B cell (primary cell): Measurements from ENCODE around the gene HOXD9. TPM values are rescaled to one million over a fixed set of nuclear protein-coding genes. Genes with fewer than 3 reads are reported as not detected.

ENCODE experiments used
- ATAC-seq: fragments of 200-7000 bp; cut with Tn5 transposase; one replicate; pipeline ENCODE4 v1.10.0; 2021; ENCODE audit warnings: low read depth, mild to moderate bottlenecking, moderate number of reproducible peaks, moderate library complexity
- CTCF ChIA-PET: fragments of 350-600 bp; sonication (Branson Sonifier 250); formaldehyde crosslinking; loops from one replicate; lab custom pipeline; 2021; ENCODE audit warnings: antibody characterized with exemption, inconsistent platforms; lab: Charles Lee
- POLR2A ChIA-PET: fragments of 350-600 bp; sonication (Branson Sonifier 250); formaldehyde crosslinking; loops from one replicate; lab custom pipeline; 2021; ENCODE audit warnings: antibody characterized with exemption; lab: Charles Lee
- DNase-seq: peaks from one replicate; pipeline ENCODE4 v3.0.0; 2013
- H2AFZ ChIP-seq: 2 replicates; pipeline ENCODE4 v1.6.1; 2012; ENCODE audit warnings: mild to moderate bottlenecking, low read depth, low read length; ENCODE audit not compliant: insufficient read depth, poor library complexity, severe bottlenecking
- H3K27ac ChIP-seq, 2 donors: 1 replicate in 1 of 2; 2 replicates in 1 of 2; pipeline ENCODE4 v1.5.1; 2012 to 2013; ENCODE audit warnings: low read length in 2 of 2, mild to moderate bottlenecking in 2 of 2, moderate library complexity in 1 of 2
- H3K27me3 ChIP-seq, 4 experiments: fragments of 200-600 bp in 1 of 4; sonication (generic) in 1 of 4; replicated peaks in 1 of 4; 1 replicate in 2 of 4; 2 replicates in 2 of 4; pipeline versions ENCODE4 v1.6.1 to v1.7.0; 2013 to 2016; ENCODE audit warnings: low read length in 3 of 4, mild to moderate bottlenecking in 2 of 4, mixed read lengths in 1 of 4, moderate library complexity in 1 of 4; ENCODE audit not compliant: insufficient read depth in 4 of 4, control insufficient read depth in 3 of 4; ENCODE audit errors: control extremely low read depth in 1 of 4
- H3K36me3 ChIP-seq, 2 experiments: replicated peaks in 1 of 2; 1 replicate in 1 of 2; 2 replicates in 1 of 2; pipeline versions ENCODE4 v1.6.1 to v1.7.1; 2013; ENCODE audit warnings: low read length in 1 of 2; ENCODE audit not compliant: insufficient read depth in 2 of 2, control insufficient read depth in 1 of 2; ENCODE audit errors: control extremely low read depth in 1 of 2, extremely low read depth in 1 of 2
- H3K4me1 ChIP-seq, 2 donors: fragments of 200-600 bp in 1 of 2; sonication (generic) in 1 of 2; 1 replicate in 1 of 2; 2 replicates in 1 of 2; pipeline versions ENCODE4 v1.5.1 to v1.6.1; 2013 to 2017; ENCODE audit warnings: low read length in 2 of 2; ENCODE audit not compliant: control insufficient read depth in 2 of 2, insufficient read depth in 2 of 2
- H3K4me2 ChIP-seq: replicated peaks from 2 replicates; pipeline ENCODE3; 2012; ENCODE audit warnings: mild to moderate bottlenecking, low read depth, low read length; ENCODE audit not compliant: poor library complexity, severe bottlenecking
- H3K4me3 ChIP-seq, 5 experiments: fragments of 200-600 bp in 1 of 5; sonication (generic) in 1 of 5; 1 replicate in 3 of 5; 2 replicates in 2 of 5; pipeline versions ENCODE4 v1.5.1 to v1.7.0; 2011 to 2016; ENCODE audit warnings: low read length in 4 of 5, mild to moderate bottlenecking in 4 of 5, low read depth in 2 of 5, control low read depth in 1 of 5, moderate library complexity in 1 of 5; ENCODE audit not compliant: insufficient read depth in 1 of 5; ENCODE audit errors: control extremely low read depth in 1 of 5, extremely low read depth in 1 of 5
- H3K79me2 ChIP-seq: fragments of 200-600 bp; sonication (generic); one replicate; pipeline ENCODE4 v1.6.0; 2016; ENCODE audit warnings: low read length; ENCODE audit not compliant: control insufficient read depth, insufficient read depth
- H3K9ac ChIP-seq: fragments of 200-600 bp; sonication (generic); 2 replicates; pipeline ENCODE4 v1.6.1; 2017; ENCODE audit warnings: mild to moderate bottlenecking, low read length, moderate library complexity
- H3K9me3 ChIP-seq, 3 donors: one replicate each; pipeline versions ENCODE4 v1.6.1 to v1.7.1; 2013; ENCODE audit warnings: low read length in 2 of 3; ENCODE audit not compliant: control insufficient read depth in 2 of 3, insufficient read depth in 1 of 3; ENCODE audit errors: control extremely low read depth in 1 of 3
- H4K20me1 ChIP-seq: 2 replicates; pipeline ENCODE4 v1.6.0; 2012; ENCODE audit warnings: mild to moderate bottlenecking, low read length; ENCODE audit not compliant: insufficient read depth, control insufficient read depth, poor library complexity, severe bottlenecking
- H3K27ac Mint-ChIP-seq: one replicate; pipeline ENCODE4 v1.8.0; 2021; ENCODE audit warnings: mixed read lengths
- H3K27me3 Mint-ChIP-seq: one replicate; pipeline ENCODE4 v1.8.0; 2021; ENCODE audit warnings: mixed read lengths
- H3K4me1 Mint-ChIP-seq: one replicate; pipeline ENCODE4 v1.8.0; 2021; ENCODE audit warnings: mixed read lengths
- H3K4me3 Mint-ChIP-seq: one replicate; pipeline ENCODE4 v1.8.0; 2021; ENCODE audit warnings: mixed read lengths
- H3K9me3 Mint-ChIP-seq: one replicate; pipeline ENCODE4 v1.8.0; 2022; ENCODE audit warnings: mixed read lengths; ENCODE audit not compliant: insufficient read depth
- CTCF ChIP-seq: fragments of 200-600 bp; IDR thresholded peaks from one replicate; pipeline ENCODE4 v1.8.0; 2022; ENCODE audit warnings: antibody characterized with exemption, mild to moderate bottlenecking
- EZH2 ChIP-seq: IDR thresholded peaks from 2 replicates; pipeline ENCODE4 v1.6.1; 2012; ENCODE audit warnings: borderline replicate concordance, low read depth, mild to moderate bottlenecking, moderate library complexity, low read length; ENCODE audit not compliant: insufficient read depth, poor library complexity, severe bottlenecking
- WGBS: methylation state at CpG from one replicate; pipeline ENCODE4 v1.1.5; 2013; ENCODE audit warnings: missing lambda C conversion rate; ENCODE audit not compliant: insufficient coverage; 5-methylcytosine and 5-hydroxymethylcytosine counted together
- intact Hi-C: fragments of 100-400 bp; cut with micrococcal nuclease; formaldehyde crosslinking; loops from one replicate; pipeline ENCODE4 v1.10.0; 2022
- polyA plus RNA-seq: library from polyadenylated mRNA; depleted of rRNA; stranded (reverse); fragments of >200 nt; gene quantifications from 2 replicates; pipeline ENCODE4 v1.2.3, GENCODE V29; 2012
- total RNA-seq, 2 donors: library from RNA; stranded (reverse); fragments of 120-200 nt in 1 of 2; gene quantifications; 1 replicate in 1 of 2; 2 replicates in 1 of 2; pipeline versions ENCODE4 v1.2.3 to v1.2.4, GENCODE V29; 2013 to 2022

Gene HOXD9
- total and polyA plus RNA-seq, 2 donors (not counting 1 experiment from before 2014, with no cell fraction given): not detected

- Mint-ChIP-seq H3K4me3 (no peak overlapping the region), H3K27ac (peak overlapping the region; percentile 29)
- POLR2A ChIA-PET: no interaction called here
Measured at GRCh38 chr2:176085861-176086771, 36.4 kb upstream of the HOXD9 start.

More at GRCh38 chr2:176085861-176086771, 36.4 kb upstream of the HOXD9 start:
- Mint-ChIP-seq H3K4me1 (peaks cover 4% of the 10 kb centered on the region), H3K9me3 (peaks cover 3% of the 10 kb centered on the region), H3K27me3 (peaks cover 82% of the 10 kb centered on the region)
- CTCF ChIA-PET: interaction anchor here (0.8 to 1.4 kb wide), 2 partner anchors 11 to 857 kb away, joined by 3 to 5 read pairs; no protein-coding TSS in a partner anchor
- H3K4me3 ChIP-seq: no peak overlapping the region
- no peak overlapping the region for H3K4me2 ChIP-seq
- DNase-seq: no peak
- H3K9me3 ChIP-seq: peaks cover 1 to 75% (median 33%) of the 10 kb centered on the region in 3 donors
- peaks cover 10 to 14% of the 10 kb centered on the region in 2 donors for H3K4me1 ChIP-seq
- intact Hi-C loops: no loop called here
- no peaks in the 10 kb centered on the region for H3K36me3 ChIP-seq
- 7% methylated on average over 42 of the region's 46 CpGs for WGBS
- TF ChIP-seq CTCF (no peak), EZH2 (no peak)
- H2AFZ ChIP-seq: no peak overlapping the region
- H3K27ac ChIP-seq: no peak overlapping the region
- H3K27me3 ChIP-seq: peaks cover 0 to 100% (median 87%) of the 10 kb centered on the region in 4 experiments
- H4K20me1 ChIP-seq: no peaks in the 10 kb centered on the region
- H3K79me2 ChIP-seq: no peaks in the 10 kb centered on the region
- no peak overlapping the region for H3K9ac ChIP-seq
- ATAC-seq: no peak
